Natural killer cell treated with Interleukin-12 subunit alpha and Interleukin-12 subunit beta and Interleukin-15 and Interleukin-18, amount 100 ng/mL, for 72 hours (primary cell): ENCODE data around the gene TOR4A. TPM values are rescaled to one million over a fixed set of nuclear protein-coding genes. Genes with fewer than 3 reads are reported as not detected.

Source experiments
- ATAC-seq, 2 donors: fragments of 150-1000 bp; cut with Tn5 transposase in 1 of 2; sonication (Bioruptor Pico), chemical (Tn5 transposase) in 1 of 2; 2 replicates each; pipeline ENCODE4 v1.10.0; 2021
- DNase-seq: peaks from one replicate; pipeline ENCODE4 v3.0.0; 2022; ENCODE audit warnings: low spot score
- H3K27ac Mint-ChIP-seq, 2 donors: 1 replicate in 1 of 2; 2 replicates in 1 of 2; pipeline ENCODE4 v1.8.0; 2022; ENCODE audit warnings: mixed read lengths in 2 of 2, mild to moderate bottlenecking in 1 of 2, moderate library complexity in 1 of 2
- H3K27me3 Mint-ChIP-seq, 2 donors: 1 replicate in 1 of 2; 2 replicates in 1 of 2; pipeline ENCODE4 v1.8.0; 2022; ENCODE audit warnings: mixed read lengths in 2 of 2
- H3K36me3 Mint-ChIP-seq: one replicate; pipeline ENCODE4 v1.8.0; 2022; ENCODE audit warnings: mixed read lengths
- H3K4me1 Mint-ChIP-seq, 2 donors: 1 replicate in 1 of 2; 2 replicates in 1 of 2; pipeline ENCODE4 v1.8.0; 2022; ENCODE audit warnings: low read depth in 2 of 2, mixed read lengths in 2 of 2, mild to moderate bottlenecking in 1 of 2
- H3K4me3 Mint-ChIP-seq: one replicate; pipeline ENCODE4 v1.8.0; 2022; ENCODE audit warnings: mixed read lengths
- H3K9me3 Mint-ChIP-seq: 2 replicates; pipeline ENCODE4 v1.8.0; 2022; ENCODE audit warnings: mixed read lengths
- total RNA-seq, 2 donors: library from RNA; stranded (reverse); gene quantifications; one replicate each; pipeline ENCODE4 v1.2.3, GENCODE V29; 2022

TOR4A gene
- total RNA-seq, 2 donors from 2014 or later: 31.1 to 38.4 TPM

GRCh38 chr9:137267933-137268355 is 9.6 kb upstream of the TOR4A start:
- H3K36me3 Mint-ChIP-seq: peaks cover 7% of the 10 kb centered on the region
- H3K4me3 Mint-ChIP-seq: no peak overlapping the region
- H3K27ac Mint-ChIP-seq: no peak overlapping the region
- no peaks in the 10 kb centered on the region for H3K9me3 Mint-ChIP-seq
- ATAC-seq: no peak
- H3K27me3 Mint-ChIP-seq: no peaks in the 10 kb centered on the region
- peaks cover 9 to 11% of the 10 kb centered on the region in 2 donors for H3K4me1 Mint-ChIP-seq
- DNase-seq: no peak

- no peaks in the 10 kb centered on the region for H3K27me3 Mint-ChIP-seq
- no peak for DNase-seq
- no peaks in the 10 kb centered on the region for H3K9me3 Mint-ChIP-seq
- H3K36me3 Mint-ChIP-seq: peaks cover 7% of the 10 kb centered on the region
- H3K4me3 Mint-ChIP-seq: no peak overlapping the region
- peaks cover 9 to 11% of the 10 kb centered on the region in 2 donors for H3K4me1 Mint-ChIP-seq
- no peak for ATAC-seq
- H3K27ac Mint-ChIP-seq: peak overlapping the region in 1 of 2 donors; percentile 4
These were observed 8.9 kb upstream of the TOR4A start for GRCh38 chr9:137268538-137269201.

- no peaks in the 10 kb centered on the region for H3K9me3 Mint-ChIP-seq
- H3K36me3 Mint-ChIP-seq: peaks cover 7% of the 10 kb centered on the region
- no peaks in the 10 kb centered on the region for H3K27me3 Mint-ChIP-seq
- ATAC-seq (no peak), DNase-seq (no peak)
- no peak overlapping the region for H3K27ac Mint-ChIP-seq
- H3K4me1 Mint-ChIP-seq: peaks cover 9 to 11% of the 10 kb centered on the region in 2 donors
- no peak overlapping the region for H3K4me3 Mint-ChIP-seq
These were observed 8.2 kb upstream of the TOR4A start for GRCh38 chr9:137269231-137269772.

GRCh38 chr9:137270929-137271695 is 6.4 kb upstream of the TOR4A start:
- H3K27ac Mint-ChIP-seq: no peak overlapping the region
- no peaks in the 10 kb centered on the region for H3K27me3 Mint-ChIP-seq
- H3K4me3 Mint-ChIP-seq: no peak overlapping the region
- peak in 1 of 2 donors; percentile 15 for ATAC-seq
- H3K9me3 Mint-ChIP-seq: no peaks in the 10 kb centered on the region
- peaks cover 7% of the 10 kb centered on the region for H3K36me3 Mint-ChIP-seq
- peaks cover 16 to 22% of the 10 kb centered on the region in 2 donors for H3K4me1 Mint-ChIP-seq
- no peak for DNase-seq

GRCh38 chr9:137271696-137272076 is 5.8 kb upstream of the TOR4A start:
- ATAC-seq: no peak
- DNase-seq: no peak
- H3K4me1 Mint-ChIP-seq: peaks cover 18 to 24% of the 10 kb centered on the region in 2 donors
- H3K9me3 Mint-ChIP-seq: no peaks in the 10 kb centered on the region
- no peaks in the 10 kb centered on the region for H3K27me3 Mint-ChIP-seq
- H3K4me3 Mint-ChIP-seq: no peak overlapping the region
- no peak overlapping the region for H3K27ac Mint-ChIP-seq
- H3K36me3 Mint-ChIP-seq: peaks cover 7% of the 10 kb centered on the region

GRCh38 chr9:137272241-137273094 is 5.1 kb upstream of the TOR4A start:
- peaks cover 22 to 28% of the 10 kb centered on the region in 2 donors for H3K4me1 Mint-ChIP-seq
- peak in 1 of 2 donors; percentile 1 for ATAC-seq
- H3K4me3 Mint-ChIP-seq: no peak overlapping the region

GRCh38 chr9:137273095-137273490 is 4.4 kb upstream of the TOR4A start:
- Mint-ChIP-seq H3K27ac (no peak overlapping the region), H3K27me3 (no peaks in the 10 kb centered on the region), H3K36me3 (peaks cover 7% of the 10 kb centered on the region), H3K9me3 (no peaks in the 10 kb centered on the region), H3K4me3 (no peak overlapping the region), H3K4me1 (peaks cover 22 to 28% of the 10 kb centered on the region in 2 donors)
- no peak for ATAC-seq
- no peak for DNase-seq

More at GRCh38 chr9:137272241-137273094, 5.1 kb upstream of the TOR4A start:
- DNase-seq: no peak
- Mint-ChIP-seq H3K36me3 (peaks cover 7% of the 10 kb centered on the region), H3K9me3 (no peaks in the 10 kb centered on the region), H3K27ac (no peak overlapping the region), H3K27me3 (no peaks in the 10 kb centered on the region)

GRCh38 chr9:137273611-137274320 is 3.8 kb upstream of the TOR4A start:
- ATAC-seq (no peak), DNase-seq (no peak)
- Mint-ChIP-seq H3K36me3 (peaks cover 2% of the 10 kb centered on the region), H3K27me3 (no peaks in the 10 kb centered on the region), H3K4me3 (no peak overlapping the region), H3K9me3 (no peaks in the 10 kb centered on the region), H3K4me1 (peaks cover 16 to 25% of the 10 kb centered on the region in 2 donors), H3K27ac (no peak overlapping the region)

- no peak for DNase-seq
- H3K36me3 Mint-ChIP-seq: no peaks in the 10 kb centered on the region
- ATAC-seq: no peak
- peaks cover 15 to 22% of the 10 kb centered on the region in 2 donors for H3K4me1 Mint-ChIP-seq
- peak overlapping the region; percentile 34 for H3K4me3 Mint-ChIP-seq
- H3K27ac Mint-ChIP-seq: peak overlapping the region; percentile 46 to 63
- H3K9me3 Mint-ChIP-seq: no peaks in the 10 kb centered on the region
- no peaks in the 10 kb centered on the region for H3K27me3 Mint-ChIP-seq
These were observed 2.3 kb upstream of the TOR4A start for GRCh38 chr9:137275203-137275587.

GRCh38 chr9:137275588-137276472 is 1.7 kb upstream of the TOR4A start:
- peak overlapping the region; percentile 46 to 63 for H3K27ac Mint-ChIP-seq
- H3K4me3 Mint-ChIP-seq: peak overlapping the region; percentile 34
- peaks cover 15 to 22% of the 10 kb centered on the region in 2 donors for H3K4me1 Mint-ChIP-seq

GRCh38 chr9:137276473-137277328 is 825 bp upstream of the TOR4A start:
- peak overlapping the region; percentile 84 to 92 for H3K27ac Mint-ChIP-seq
- peaks cover 11 to 19% of the 10 kb centered on the region in 2 donors for H3K4me1 Mint-ChIP-seq
- H3K27me3 Mint-ChIP-seq: no peaks in the 10 kb centered on the region
- H3K36me3 Mint-ChIP-seq: no peaks in the 10 kb centered on the region
- H3K9me3 Mint-ChIP-seq: no peaks in the 10 kb centered on the region
- peak overlapping the region; percentile 91 for H3K4me3 Mint-ChIP-seq
- DNase-seq: no peak
- ATAC-seq: no peak

More at GRCh38 chr9:137275588-137276472, 1.7 kb upstream of the TOR4A start:
- H3K9me3 Mint-ChIP-seq: no peaks in the 10 kb centered on the region
- H3K36me3 Mint-ChIP-seq: no peaks in the 10 kb centered on the region
- no peak for ATAC-seq
- no peak for DNase-seq
- no peaks in the 10 kb centered on the region for H3K27me3 Mint-ChIP-seq
